K562 (cell line): ENCODE results near the gene FBL. TPM values are rescaled to one million over a fixed set of nuclear protein-coding genes. Genes with fewer than 3 reads are reported as not detected.

Experiments
- ATF7 ChIP-seq: fragments of 450-650 bp; IDR thresholded peaks from 2 replicates; pipeline ENCODE4 v1.7.1; 2014; ENCODE audit warnings: mild to moderate bottlenecking, moderate library complexity
- CREM ChIP-seq: IDR thresholded peaks from 2 replicates; pipeline ENCODE4 v1.6.1; 2014; ENCODE audit warnings: antibody characterized with exemption, low read depth
- HIVEP1 ChIP-seq: fragments of 250-450 bp; sonication (Bioruptor Pico); IDR thresholded peaks from 2 replicates; pipeline ENCODE4 v1.4.0; 2020; ENCODE audit warnings: mild to moderate bottlenecking
- JUND ChIP-seq, 2 experiments: IDR thresholded peaks; 2 replicates in 1 of 2; 3 replicates in 1 of 2; pipeline ENCODE4 v1.6.1; 2011; ENCODE audit warnings: borderline replicate concordance in 2 of 2, low read depth in 2 of 2, low read length in 2 of 2, improper control_type of control experiment in 1 of 2, missing biosample characterization in 1 of 2, missing genetic modification characterization in 1 of 2, missing genetic modification reagents in 1 of 2
- L3MBTL2 ChIP-seq: fragments of 450-650 bp; IDR thresholded peaks from 2 replicates; pipeline ENCODE4 v1.6.1; 2016; ENCODE audit warnings: mild to moderate bottlenecking, moderate library complexity
- MEF2D ChIP-seq: conservative IDR thresholded peaks from 2 replicates; pipeline ENCODE4 v1.6.1; 2016; ENCODE audit warnings: low read depth, missing genetic modification characterization, missing compliant biosample characterization
- NR4A1 ChIP-seq, 2 experiments: fragments of 250-450 bp in 1 of 2; fragments of 450-650 bp in 1 of 2; sonication (Bioruptor Pico) in 1 of 2; IDR thresholded peaks; 2 replicates each; pipeline versions ENCODE4 v1.4.0 to v1.6.1; 2016 to 2020; ENCODE audit warnings: mild to moderate bottlenecking in 2 of 2, missing compliant biosample characterization in 1 of 2, missing genetic modification characterization in 1 of 2, moderate library complexity in 1 of 2
- SETDB1 ChIP-seq: IDR thresholded peaks from one replicate; pipeline ENCODE4 v1.6.1; 2012; ENCODE audit warnings: low read length, control low read depth, inconsistent platforms
- SIX5 ChIP-seq, 2 experiments: IDR thresholded peaks; 2 replicates each; pipeline ENCODE4 v1.6.1; 2011; ENCODE audit warnings: low read length in 2 of 2, borderline replicate concordance in 1 of 2, low read depth in 1 of 2, mild to moderate bottlenecking in 1 of 2, moderate library complexity in 1 of 2; ENCODE audit not compliant: insufficient read depth in 1 of 2
- polyA plus RNA-seq, 8 experiments: library from polyadenylated mRNA; depleted of rRNA in 4 of 8; stranded (reverse) in 5 of 8; unstranded in 3 of 8; fragments of >200 nt; fragmentation: Nextera tagmentation in 2 of 8; fragmentation: Illumina TruSeq in 1 of 8; extraction: Ambion mirVana in 2 of 8; extraction: Trizol in 1 of 8; gene quantifications; 2 replicates each; pipeline versions ENCODE4 v1.2.1 to v1.2.3, GENCODE V29; 2011 to 2014; ENCODE audit warnings: inconsistent platforms in 1 of 8, missing spikeins in 1 of 8
- total RNA-seq, 7 experiments: library from RNA; depleted of rRNA in 6 of 7; stranded (reverse); fragments of >200 nt in 6 of 7; fragmentation: Illumina TruSeq in 2 of 7; extraction: Trizol in 2 of 7; gene quantifications; 2 replicates each; pipeline versions ENCODE4 v1.2.1 to v1.2.3, GENCODE V29; 2011 to 2021; ENCODE audit warnings: low replicate concordance in 1 of 7
- TF ChIP-seq, protein P1 (sequence below), 2 experiments: IDR thresholded peaks; 2 replicates each; pipeline ENCODE4 v1.6.1; 2012; ENCODE audit warnings: improper control_type of control experiment in 2 of 2, low read depth in 2 of 2, low read length in 2 of 2, borderline replicate concordance in 1 of 2
- TF ChIP-seq, protein P2 (sequence below): fragments of 250-450 bp; sonication (Bioruptor Pico); IDR thresholded peaks from 2 replicates; pipeline ENCODE4 v1.5.0; 2020; ENCODE audit warnings: mild to moderate bottlenecking
- TF ChIP-seq, protein P3 (sequence below): sonication (generic); formaldehyde crosslinking; IDR thresholded peaks from 2 replicates; pipeline ENCODE4 v1.9.0; 2022; ENCODE audit warnings: mild to moderate bottlenecking, missing genetic modification reagents
- TF ChIP-seq, protein P4 (sequence below): sonication (generic); formaldehyde crosslinking; IDR thresholded peaks from 2 replicates; pipeline ENCODE4 v1.8.0; 2022; ENCODE audit warnings: mild to moderate bottlenecking, missing genetic modification reagents, borderline replicate concordance

The FBL gene
- total and polyA plus RNA-seq, 9 of the 15 experiments (the other 6 are each of a cell fraction or from before 2014, with no cell fraction given), result 201 to 1,696 (median 696) TPM

DNA sequence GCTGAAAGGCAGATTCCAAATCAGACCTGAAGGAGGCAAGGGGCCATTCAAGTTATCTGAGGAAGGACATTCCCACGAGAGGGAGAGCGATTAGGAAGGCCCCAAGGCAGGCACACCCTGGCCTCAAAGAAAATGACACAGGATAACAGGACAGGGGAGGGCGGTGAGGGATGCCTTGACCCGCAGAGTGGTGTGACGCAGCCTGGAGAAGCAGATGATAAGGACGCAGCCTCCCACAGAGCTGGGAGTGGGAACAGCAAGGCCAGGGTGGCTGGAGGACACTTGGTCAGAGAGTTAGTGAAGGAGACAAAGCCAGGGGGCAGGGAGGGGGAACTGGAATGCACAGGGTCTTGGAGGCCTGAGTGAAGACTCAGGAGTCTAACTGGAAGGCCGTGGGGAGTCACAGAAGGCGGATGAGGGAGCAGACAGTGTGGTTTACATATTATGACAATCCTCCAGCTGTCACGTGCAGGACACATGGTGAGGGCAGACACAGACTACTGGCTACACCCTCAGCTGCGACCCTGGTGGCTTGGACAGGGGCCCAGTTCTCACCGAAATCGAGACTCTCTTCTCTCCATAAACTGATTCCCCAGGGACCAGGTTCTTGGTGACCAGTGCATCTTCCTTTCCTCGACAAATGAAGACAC lies 6.4 kb downstream of the FBL start (continued):
- TF ChIP-seq, protein P1, sequence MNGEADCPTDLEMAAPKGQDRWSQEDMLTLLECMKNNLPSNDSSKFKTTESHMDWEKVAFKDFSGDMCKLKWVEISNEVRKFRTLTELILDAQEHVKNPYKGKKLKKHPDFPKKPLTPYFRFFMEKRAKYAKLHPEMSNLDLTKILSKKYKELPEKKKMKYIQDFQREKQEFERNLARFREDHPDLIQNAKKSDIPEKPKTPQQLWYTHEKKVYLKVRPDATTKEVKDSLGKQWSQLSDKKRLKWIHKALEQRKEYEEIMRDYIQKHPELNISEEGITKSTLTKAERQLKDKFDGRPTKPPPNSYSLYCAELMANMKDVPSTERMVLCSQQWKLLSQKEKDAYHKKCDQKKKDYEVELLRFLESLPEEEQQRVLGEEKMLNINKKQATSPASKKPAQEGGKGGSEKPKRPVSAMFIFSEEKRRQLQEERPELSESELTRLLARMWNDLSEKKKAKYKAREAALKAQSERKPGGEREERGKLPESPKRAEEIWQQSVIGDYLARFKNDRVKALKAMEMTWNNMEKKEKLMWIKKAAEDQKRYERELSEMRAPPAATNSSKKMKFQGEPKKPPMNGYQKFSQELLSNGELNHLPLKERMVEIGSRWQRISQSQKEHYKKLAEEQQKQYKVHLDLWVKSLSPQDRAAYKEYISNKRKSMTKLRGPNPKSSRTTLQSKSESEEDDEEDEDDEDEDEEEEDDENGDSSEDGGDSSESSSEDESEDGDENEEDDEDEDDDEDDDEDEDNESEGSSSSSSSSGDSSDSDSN (IDR thresholded peaks at IDR 0.05; ENCODE audit: borderline replicate concordance in 1 of 2, low read depth in 2 of 2, low read length in 2 of 2), result 0 out of 4 replicates have a peak, but pooled peaks of 1 of the 2 experiments have one; percentile 66
- TF ChIP-seq, protein P2, sequence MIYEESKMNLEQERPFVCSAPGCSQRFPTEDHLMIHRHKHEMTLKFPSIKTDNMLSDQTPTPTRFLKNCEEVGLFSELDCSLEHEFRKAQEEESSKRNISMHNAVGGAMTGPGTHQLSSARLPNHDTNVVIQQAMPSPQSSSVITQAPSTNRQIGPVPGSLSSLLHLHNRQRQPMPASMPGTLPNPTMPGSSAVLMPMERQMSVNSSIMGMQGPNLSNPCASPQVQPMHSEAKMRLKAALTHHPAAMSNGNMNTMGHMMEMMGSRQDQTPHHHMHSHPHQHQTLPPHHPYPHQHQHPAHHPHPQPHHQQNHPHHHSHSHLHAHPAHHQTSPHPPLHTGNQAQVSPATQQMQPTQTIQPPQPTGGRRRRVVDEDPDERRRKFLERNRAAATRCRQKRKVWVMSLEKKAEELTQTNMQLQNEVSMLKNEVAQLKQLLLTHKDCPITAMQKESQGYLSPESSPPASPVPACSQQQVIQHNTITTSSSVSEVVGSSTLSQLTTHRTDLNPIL (CRISPR knock-in tag), result no peak
- TF ChIP-seq L3MBTL2 (peak; percentile 93), MEF2D (tag) (0 out of 2 replicates have a peak, but pooled peaks have one; percentile 38), SETDB1 (no peak), JUND (IDR thresholded peaks at IDR 0.05; ENCODE audit: borderline replicate concordance, low read depth, low read length) (peak; percentile 63), JUND (tag; IDR thresholded peaks at IDR 0.05; ENCODE audit: borderline replicate concordance, low read depth, low read length) (peak; percentile 18; the same call in 1 of the 3 replicates), NR4A1 (CRISPR knock-in tag; IDR thresholded peaks at IDR 0.05) (no peak), NR4A1 (tag; IDR thresholded peaks at IDR 0.05) (peak; percentile 65; the same call in 1 of the 2 replicates), ATF7 (peak; percentile 45; the same call in 1 of the 2 replicates), CREM (peak; percentile 86), HIVEP1 (CRISPR knock-in tag) (no peak), SIX5 (IDR thresholded peaks at IDR 0.05; ENCODE audit: borderline replicate concordance in 1 of 2, insufficient read depth in 1 of 2, low read depth in 1 of 2, low read length in 2 of 2) (0 out of 4 replicates have a peak, but pooled peaks of 1 of the 2 experiments have one; percentile 10)
- TF ChIP-seq, protein P3, sequence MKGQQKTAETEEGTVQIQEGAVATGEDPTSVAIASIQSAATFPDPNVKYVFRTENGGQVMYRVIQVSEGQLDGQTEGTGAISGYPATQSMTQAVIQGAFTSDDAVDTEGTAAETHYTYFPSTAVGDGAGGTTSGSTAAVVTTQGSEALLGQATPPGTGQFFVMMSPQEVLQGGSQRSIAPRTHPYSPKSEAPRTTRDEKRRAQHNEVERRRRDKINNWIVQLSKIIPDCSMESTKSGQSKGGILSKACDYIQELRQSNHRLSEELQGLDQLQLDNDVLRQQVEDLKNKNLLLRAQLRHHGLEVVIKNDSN (CRISPR knock-in tag), result peak; percentile 92
- TF ChIP-seq, protein P4, sequence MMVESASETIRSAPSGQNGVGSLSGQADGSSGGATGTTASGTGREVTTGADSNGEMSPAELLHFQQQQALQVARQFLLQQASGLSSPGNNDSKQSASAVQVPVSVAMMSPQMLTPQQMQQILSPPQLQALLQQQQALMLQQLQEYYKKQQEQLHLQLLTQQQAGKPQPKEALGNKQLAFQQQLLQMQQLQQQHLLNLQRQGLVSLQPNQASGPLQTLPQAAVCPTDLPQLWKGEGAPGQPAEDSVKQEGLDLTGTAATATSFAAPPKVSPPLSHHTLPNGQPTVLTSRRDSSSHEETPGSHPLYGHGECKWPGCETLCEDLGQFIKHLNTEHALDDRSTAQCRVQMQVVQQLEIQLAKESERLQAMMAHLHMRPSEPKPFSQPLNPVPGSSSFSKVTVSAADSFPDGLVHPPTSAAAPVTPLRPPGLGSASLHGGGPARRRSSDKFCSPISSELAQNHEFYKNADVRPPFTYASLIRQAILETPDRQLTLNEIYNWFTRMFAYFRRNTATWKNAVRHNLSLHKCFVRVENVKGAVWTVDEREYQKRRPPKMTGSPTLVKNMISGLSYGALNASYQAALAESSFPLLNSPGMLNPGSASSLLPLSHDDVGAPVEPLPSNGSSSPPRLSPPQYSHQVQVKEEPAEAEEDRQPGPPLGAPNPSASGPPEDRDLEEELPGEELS, result 0 out of 2 replicates have a peak, but pooled peaks have one; percentile 38
